Measurements from ENCODE around the gene PCDHGB6.
"Not testable (repeated sequence)": the region's sequence is repeated elsewhere in the genome, so short reads cannot be mapped to it uniquely, and the experiment has no call there.

The PCDHGB6 gene

DNA sequence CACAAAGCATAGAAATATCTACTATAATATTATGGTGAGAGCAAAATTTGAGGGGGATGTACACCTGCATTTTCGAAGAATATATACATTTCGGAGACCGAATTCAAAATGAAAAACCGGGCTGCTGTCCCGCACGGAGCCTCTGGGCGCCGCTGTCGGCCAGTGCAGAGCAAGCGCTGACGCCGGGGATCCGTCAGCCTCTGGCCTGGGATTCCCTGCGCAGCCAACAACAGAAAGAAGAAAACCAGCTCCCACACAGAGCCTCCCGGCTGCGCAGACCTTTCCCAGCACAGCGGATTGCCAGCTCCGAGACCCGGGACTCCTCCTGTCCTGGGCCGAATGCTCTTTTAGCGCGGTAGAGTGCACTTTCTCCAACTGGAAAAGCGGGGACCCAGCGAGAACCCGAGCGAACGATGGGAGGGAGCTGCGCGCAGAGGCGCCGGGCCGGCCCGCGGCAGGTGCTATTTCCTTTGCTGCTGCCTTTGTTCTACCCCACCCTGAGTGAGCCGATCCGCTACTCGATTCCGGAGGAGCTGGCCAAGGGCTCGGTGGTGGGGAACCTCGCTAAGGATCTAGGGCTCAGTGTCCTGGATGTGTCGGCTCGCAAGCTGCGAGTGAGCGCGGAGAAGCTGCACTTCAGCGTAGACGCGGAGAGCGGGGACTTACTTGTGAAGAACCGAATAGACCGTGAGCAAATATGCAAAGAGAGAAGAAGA is at the start of gene PCDHGB6:
TSS of gene PCDHGB6 (plus strand) at position 232 of the 716 bp plus-strand sequence. CDS start at position 414, 182 bp downstream.
- peak; percentile 88 for DNase-seq

DNA sequence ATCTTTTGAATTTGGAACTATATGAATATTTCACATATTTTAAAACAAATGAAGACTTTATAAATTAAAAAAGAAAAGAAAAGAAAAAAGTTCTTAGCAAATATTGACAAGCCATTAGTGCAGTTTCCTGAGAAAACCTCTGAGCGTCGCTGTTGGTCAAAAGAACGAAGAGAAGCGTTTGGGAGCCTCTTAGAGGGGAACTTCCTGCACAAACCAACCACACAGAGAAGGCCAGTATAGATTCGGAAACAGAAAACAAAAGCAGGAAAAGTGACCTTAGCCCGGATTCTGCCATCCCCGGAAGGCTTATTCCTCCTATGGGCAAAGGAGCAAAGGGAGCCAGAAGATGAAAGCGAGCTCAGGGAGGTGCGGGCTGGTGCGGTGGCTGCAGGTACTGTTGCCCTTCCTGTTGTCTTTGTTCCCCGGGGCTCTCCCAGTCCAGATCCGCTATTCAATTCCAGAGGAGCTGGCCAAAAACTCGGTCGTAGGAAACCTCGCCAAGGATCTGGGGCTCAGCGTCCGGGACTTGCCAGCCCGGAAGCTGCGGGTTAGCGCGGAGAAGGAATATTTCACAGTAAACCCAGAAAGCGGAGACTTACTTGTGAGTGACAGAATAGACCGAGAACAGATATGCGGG is 47.9 kb upstream of the PCDHGB6 start, which contains the start of gene PCDHGB2:
TSS of gene PCDHGB2 (plus strand) at position 205 of the 637 bp plus-strand sequence. CDS start at position 347, 142 bp downstream.
- DNase-seq = peak; percentile 57

DNA sequence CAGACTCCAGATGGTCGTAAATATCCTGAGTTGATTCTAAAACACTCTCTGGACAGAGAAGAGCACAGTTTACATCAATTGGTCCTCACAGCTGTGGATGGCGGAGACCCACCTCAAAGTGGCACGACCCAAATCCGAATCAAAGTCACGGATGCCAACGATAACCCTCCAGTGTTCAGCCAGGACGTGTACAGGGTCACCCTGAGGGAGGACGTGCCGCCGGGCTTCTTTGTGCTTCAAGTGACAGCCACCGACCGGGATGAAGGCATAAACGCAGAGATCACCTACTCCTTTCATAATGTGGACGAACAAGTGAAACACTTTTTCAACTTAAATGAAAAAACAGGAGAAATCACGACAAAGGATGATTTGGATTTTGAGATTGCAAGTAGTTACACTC is 47.1 kb upstream of the PCDHGB6 start:
- DNase-seq = no peak

DNA sequence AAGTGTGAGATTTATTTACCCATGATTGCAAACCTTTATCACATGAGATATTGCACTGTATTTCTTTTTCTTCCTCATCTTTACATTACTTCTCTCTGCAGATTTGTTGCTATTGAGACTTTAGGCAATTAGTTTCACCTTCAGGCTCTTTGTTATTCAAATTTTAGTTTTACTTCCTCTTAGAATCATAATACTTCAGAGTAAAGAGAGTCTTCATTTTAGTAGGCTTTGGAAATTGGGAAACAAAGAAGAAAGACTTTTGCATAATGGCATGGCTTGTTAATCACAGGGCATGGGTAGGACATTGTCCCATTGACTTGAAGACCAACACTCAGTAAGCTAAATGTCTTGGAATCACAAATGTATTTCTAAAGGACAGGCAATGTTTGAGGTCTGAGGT is 45.1 kb upstream of the PCDHGB6 start:
- no peak for DNase-seq

DNA sequence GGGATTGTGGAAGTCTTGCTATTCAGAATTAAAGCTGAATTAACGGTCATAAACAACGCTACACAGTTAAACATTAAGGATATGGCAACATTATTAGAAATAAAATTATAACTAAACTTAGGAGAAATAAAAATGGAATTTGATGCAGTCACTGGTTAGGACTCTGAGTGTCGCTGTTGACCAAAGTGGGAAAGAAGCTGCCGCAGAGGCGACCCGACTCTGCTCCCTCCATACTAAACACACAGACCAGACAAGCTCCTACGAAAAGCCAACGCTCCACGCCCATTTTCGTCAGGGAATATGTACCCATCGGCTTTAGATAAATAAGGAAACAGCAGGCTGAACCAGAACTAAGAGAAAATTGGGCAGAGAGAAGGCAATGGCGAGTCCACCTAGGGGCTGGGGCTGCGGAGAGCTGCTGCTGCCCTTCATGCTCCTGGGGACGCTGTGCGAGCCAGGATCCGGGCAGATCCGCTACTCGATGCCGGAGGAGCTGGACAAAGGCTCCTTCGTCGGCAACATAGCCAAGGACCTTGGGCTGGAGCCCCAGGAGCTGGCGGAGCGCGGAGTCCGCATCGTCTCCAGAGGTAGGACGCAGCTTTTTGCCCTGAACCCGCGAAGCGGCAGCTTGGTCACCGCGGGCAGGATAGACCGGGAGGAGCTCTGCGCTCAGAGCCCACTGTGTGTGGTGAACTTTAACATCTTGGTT is 43.7 kb upstream of the PCDHGB6 start, which contains the start of gene PCDHGA5:
TSS of gene PCDHGA5 (plus strand) at position 211 of the 709 bp plus-strand sequence. CDS start at position 380, 169 bp downstream.
- DNase-seq = no peak

DNA sequence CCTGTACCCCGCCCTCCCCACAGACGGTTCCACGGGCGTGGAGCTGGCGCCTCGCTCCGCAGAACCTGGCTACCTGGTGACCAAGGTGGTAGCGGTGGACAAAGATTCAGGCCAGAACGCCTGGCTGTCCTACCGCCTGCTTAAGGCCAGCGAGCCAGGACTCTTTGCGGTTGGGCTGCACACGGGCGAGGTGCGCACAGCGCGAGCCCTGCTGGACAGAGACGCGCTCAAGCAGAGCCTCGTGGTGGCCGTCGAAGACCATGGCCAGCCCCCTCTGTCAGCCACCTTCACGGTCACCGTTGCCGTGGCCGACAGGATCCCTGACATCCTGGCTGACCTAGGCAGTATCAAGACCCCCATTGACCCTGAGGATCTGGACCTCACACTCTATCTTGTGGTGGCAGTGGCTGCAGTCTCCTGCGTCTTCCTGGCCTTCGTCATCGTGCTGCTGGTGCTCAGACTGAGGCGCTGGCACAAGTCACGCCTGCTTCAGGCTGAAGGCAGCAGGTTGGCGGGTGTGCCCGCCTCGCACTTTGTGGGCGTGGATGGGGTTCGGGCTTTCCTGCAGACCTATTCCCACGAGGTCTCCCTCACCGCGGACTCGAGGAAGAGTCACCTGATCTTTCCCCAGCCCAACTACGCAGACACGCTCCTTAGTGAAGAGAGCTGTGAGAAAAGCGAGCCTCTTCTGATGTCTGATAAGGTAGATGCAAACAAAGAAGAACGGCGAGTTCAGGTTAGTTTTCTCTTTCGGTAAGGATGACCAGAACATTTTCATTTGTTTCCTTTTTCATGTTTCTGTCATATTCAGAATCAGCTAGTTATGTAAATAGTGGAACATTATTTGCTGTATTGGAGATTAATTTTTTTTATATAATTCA is 41.6 kb upstream of the PCDHGB6 start:
- no peak for DNase-seq

DNA sequence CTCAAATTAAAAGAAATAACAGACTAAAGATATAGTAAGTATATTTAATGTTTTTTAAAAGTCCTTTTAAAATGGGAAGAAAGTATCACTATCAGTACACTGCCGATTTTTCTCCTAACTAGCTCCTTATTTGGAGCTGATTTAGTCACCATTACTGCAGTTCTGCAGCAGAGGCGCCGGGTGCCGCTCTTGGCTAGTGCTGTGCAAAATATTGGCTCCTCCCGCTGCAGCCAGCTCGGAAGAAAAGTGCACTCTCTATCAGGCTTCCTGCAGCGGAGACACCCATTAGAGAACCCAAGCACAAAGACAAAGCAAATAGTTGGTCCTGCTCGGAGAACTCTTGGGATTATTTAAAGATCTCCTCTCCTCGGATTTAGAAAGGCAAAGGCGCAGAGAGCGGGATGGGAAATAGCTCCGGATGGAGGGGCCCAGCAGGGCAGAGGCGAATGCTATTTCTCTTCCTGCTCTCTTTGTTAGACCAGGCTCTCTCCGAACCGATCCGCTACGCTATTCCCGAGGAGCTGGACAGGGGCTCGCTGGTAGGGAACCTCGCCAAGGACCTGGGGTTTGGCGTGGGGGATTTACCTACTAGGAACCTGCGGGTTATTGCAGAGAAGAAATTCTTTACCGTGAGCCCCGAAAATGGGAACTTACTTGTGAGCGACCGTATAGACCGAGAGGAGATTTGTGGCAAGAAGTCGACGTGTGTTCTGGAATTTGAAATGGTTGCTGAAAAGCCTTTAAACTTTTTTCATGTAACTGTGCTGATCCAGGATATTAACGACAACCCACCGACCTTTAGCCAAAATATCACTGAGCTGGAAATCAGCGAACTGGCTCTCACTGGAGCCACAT is 37.6 kb upstream of the PCDHGB6 start, which contains the start of gene PCDHGB3:
TSS of gene PCDHGB3 (plus strand) at position 249 of the 855 bp plus-strand sequence. CDS start at position 402, 153 bp downstream.
- no peak for DNase-seq

DNA sequence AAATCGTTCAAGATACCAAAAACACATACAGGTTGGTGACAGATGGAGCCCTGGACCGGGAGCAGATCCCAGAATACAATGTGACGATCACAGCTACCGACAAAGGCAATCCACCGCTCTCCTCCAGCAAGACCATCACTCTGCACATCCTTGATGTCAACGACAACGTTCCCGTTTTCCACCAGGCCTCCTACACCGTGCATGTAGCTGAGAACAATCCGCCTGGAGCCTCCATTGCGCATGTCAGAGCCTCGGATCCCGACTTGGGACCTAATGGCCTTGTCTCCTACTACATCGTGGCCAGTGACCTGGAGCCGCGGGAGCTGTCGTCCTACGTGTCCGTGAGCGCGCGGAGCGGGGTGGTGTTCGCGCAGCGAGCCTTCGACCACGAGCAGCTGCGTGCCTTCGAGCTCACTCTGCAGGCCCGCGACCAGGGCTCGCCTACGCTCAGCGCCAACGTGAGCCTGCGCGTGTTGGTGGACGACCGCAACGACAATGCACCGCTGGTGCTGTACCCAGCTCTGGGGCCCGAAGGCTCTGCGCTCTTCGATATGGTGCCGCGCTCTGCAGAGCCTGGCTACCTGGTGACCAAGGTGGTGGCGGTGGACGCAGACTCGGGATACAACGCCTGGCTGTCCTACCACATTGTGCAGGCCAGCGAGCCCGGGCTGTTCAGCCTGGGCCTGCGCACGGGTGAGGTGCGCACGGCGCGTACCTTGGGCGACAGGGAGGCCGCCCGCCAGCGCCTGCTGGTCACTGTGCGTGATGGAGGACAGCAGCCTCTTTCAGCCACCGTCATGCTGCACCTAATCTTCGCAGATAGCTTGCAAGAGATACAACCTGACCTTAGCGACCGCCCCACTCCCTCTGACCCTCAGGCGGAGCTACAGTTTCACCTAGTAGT is 36.0 kb upstream of the PCDHGB6 start:
- DNase-seq = no peak

DNA sequence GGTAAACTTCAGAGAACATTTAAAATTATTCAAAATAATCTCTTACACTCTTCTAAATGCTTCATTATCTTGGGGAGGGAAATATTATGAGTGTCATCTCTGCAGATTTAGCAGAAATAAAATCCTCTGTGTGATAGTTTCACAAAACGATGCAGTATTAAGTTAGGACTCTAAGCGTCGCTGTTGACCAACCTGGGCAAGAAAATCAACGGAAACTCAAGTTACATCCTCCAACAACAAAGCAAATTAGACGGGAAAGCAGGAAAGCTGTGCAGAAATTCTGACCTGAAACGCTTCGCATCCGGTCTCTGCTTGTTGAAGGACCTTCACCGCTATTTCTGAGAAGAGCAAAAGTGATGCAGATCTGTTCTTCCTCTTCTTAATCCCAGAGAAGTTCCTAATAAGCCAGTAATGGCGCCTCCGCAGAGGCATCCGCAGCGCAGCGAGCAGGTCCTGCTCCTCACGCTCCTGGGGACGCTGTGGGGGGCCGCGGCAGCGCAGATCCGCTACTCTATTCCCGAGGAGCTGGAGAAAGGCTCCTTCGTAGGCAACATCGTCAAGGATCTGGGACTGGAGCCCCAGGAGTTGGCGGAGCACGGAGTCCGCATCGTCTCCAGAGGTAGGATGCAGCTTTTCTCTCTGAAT is 34.0 kb upstream of the PCDHGB6 start, which contains the start of gene PCDHGA6:
TSS of gene PCDHGA6 (plus strand) at position 219 of the 645 bp plus-strand sequence. CDS start at position 412, 193 bp downstream.
- peak; percentile 25 for DNase-seq

DNA sequence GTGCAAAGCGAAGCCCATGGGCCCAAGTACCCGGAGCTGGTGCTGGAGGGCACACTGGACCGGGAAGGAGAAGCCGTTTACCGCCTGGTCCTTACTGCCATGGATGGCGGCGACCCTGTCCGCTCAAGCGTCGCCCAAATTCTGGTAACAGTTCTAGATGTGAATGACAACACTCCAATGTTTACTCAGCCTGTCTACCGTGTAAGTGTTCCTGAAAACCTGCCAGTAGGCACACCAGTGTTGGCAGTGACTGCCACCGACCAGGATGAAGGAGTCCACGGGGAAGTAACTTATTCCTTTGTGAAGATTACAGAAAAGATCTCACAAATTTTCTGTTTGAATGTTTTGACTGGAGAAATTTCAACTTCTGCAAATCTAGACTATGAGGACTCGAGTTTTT is 33.2 kb upstream of the PCDHGB6 start:
- no peak for DNase-seq

DNA sequence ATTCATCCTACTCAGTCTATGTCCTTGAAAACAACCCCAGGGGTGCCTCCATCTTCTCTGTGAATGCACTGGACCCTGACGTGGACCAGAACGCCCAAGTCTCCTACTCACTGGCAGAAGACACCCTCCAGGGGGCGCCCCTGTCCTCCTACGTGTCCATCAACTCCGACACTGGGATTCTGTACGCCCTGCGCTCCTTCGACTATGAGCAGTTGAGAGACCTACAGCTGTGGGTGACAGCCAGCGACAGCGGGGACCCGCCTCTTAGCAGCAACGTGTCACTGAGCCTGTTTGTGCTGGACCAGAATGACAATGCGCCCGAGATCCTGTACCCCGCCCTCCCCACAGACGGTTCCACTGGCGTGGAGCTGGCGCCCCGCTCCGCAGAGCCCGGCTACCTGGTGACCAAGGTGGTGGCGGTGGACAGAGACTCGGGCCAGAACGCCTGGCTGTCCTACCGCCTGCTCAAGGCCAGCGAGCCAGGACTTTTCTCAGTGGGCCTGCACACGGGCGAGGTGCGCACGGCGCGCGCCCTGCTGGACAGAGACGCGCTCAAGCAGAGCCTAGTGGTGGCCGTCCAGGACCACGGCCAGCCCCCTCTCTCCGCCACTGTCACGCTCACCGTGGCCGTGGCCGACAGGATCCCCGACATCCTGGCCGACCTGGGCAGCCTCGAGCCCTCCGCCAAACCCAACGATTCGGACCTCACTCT is 32.2 kb upstream of the PCDHGB6 start:
- DNase-seq = peak; percentile 11

DNA sequence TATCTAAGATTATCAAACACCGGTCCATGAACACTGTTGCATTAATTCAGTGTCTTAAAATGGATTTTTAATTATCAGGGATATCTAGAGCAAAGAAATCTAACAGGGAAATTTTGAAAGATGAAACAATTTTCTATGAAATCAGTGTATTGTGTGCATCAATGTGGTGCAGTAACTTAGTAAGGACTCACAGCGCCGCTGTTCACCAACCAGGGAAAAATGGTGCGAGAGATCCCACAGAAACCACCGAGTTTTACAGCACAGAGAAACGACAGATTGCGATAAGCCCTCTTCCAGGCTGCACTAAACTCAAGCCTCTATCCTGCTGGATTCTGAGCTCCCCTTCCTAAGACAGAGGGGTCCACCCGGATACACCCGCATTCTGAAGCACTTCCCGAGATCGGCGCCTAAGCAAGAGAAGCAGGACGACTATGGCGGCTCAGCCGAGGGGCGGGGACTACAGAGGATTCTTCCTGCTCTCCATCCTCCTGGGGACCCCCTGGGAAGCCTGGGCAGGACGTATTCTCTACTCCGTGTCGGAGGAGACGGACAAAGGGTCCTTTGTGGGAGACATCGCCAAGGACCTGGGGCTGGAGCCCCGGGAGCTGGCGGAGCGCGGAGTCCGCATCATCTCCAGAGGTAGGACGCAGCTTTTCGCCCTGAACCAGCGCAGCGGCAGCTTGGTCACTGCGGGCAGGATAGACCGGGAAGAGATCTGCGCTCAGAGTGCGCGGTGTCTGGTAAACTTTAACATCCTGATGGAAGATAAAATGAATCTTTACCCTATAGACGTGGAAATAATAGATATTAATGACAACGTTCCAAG is 25.1 kb upstream of the PCDHGB6 start, which contains the start of gene PCDHGA7:
TSS of gene PCDHGA7 (plus strand) at position 274 of the 826 bp plus-strand sequence. CDS start at position 432, 158 bp downstream.
- no peak for DNase-seq

DNA sequence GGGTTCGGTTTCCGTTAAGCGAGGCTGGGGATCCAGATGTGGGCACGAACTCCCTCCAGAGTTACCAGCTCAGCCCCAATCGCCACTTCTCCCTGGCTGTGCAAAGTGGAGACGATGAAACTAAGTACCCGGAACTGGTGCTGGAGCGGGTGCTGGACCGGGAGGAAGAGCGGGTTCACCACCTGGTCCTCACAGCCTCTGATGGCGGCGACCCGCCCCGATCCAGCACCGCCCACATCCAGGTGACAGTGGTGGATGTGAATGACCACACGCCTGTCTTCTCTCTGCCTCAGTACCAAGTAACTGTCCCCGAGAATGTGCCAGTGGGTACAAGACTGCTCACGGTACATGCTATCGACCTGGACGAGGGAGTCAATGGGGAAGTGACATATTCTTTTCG is 24.5 kb upstream of the PCDHGB6 start:
- DNase-seq = no peak

DNA sequence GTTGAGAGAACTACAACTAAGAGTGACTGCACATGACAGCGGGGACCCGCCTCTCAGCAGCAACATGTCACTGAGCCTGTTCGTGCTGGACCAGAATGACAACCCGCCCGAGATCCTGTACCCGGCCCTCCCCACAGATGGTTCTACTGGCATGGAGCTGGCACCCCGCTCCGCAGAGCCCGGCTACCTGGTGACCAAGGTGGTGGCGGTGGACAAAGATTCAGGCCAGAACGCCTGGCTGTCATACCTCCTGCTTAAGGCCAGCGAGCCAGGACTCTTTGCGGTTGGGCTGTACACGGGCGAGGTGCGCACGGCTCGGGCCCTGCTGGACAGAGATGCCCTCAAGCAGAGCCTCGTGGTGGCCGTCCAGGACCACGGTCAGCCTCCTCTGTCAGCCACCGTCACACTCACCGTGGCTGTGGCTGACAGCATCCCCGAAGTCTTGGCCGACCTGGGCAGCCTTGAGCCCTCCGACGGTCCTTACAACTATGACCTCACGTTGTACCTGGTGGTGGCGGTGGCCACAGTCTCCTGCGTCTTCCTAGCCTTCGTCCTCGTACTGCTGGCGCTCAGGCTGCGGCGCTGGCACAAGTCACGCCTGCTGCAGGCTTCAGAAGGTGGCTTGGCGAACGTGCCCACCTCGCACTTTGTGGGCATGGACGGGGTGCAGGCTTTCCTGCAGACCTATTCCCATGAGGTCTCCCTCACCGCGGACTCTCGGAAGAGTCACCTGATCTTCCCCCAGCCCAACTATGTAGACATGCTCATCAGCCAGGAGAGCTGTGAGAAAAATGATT is 23.2 kb upstream of the PCDHGB6 start:
- no peak for DNase-seq

DNA sequence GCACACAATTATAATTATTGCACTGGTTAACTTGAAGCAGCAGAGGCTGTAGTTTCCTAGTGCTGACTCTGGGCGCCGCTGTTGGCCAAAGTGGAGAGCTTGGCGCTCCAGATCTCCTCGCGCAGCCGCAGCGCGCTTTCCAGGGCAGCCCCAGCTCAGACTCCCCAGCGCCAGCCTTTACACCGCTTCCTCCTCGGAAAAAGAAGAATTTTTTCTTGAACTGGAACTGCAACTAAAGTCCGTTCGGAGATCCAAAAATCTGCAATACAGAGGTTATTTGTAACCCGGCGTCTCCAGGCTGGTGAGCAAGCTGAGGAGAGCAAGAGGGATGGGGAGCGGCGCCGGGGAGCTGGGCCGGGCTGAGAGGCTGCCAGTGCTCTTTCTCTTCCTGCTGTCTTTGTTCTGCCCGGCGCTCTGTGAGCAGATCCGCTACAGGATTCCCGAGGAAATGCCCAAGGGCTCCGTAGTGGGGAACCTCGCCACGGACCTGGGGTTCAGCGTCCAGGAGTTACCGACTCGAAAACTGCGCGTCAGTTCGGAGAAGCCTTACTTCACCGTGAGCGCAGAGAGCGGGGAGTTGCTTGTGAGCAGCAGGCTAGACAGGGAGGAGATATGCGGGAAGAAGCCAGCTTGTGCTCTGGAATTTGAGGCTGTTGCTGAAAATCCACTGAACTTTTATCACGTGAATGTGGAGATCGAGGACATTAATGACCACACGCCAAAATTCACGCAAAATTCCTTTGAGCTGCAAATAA is 20.1 kb upstream of the PCDHGB6 start, which contains the start of gene PCDHGB4:
TSS of gene PCDHGB4 (plus strand) at position 142 of the 755 bp plus-strand sequence. CDS start at position 329, 187 bp downstream.
- DNase-seq = not testable (repeated sequence)

DNA sequence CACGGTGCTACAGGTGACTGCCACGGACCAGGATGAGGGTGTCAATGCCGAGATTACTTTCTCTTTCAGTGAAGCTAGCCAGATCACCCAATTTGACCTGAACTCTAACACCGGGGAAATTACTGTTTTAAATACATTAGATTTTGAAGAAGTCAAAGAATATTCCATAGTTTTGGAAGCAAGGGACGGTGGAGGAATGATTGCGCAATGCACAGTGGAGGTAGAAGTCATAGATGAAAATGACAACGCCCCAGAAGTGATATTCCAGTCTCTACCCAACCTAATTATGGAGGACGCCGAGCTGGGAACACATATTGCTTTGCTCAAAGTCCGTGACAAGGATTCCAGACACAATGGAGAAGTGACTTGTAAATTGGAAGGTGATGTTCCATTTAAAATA is 19.2 kb upstream of the PCDHGB6 start:
- no peak for DNase-seq
